ENCODE data around the gene KIF16B.

KIF16B gene

GRCh38 chr20:16290358-16290757 is 282.9 kb downstream of the KIF16B start:
- TF ChIP-seq CTCF (IDR thresholded peaks at IDR 0.05; ENCODE audit: low read depth, low read length): no peak
- no peak for DNase-seq (ENCODE audit: extremely low read depth, low read depth)

GRCh38 chr20:16287776-16288175 is 285.5 kb downstream of the KIF16B start:
- DNase-seq (ENCODE audit: extremely low read depth, low read depth): no peak
- TF ChIP-seq CTCF (IDR thresholded peaks at IDR 0.05; ENCODE audit: low read depth, low read length): no peak

DNA sequence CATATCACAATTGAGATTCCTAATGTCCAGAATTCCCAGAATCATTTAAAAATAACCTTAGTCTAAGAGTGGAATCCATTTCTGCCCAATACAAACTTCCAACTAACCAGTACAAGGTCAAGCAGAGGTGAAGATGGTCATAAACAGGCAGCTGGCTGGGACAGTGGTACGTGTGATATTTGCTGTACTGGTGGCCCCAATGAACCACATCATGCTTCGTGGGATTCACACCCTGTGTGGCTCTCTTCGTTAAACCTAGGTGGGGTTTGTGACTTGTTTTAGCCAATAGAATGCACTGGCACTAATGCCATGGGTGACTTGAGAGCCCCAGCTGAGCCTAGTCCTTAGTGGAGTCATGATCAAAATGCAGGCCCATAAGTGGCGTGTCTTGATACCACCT is 286.6 kb downstream of the KIF16B start:
- DNase-seq (ENCODE audit: extremely low read depth, low read depth): no peak
- TF ChIP-seq CTCF (IDR thresholded peaks at IDR 0.05; ENCODE audit: low read depth, low read length): no peak

DNA sequence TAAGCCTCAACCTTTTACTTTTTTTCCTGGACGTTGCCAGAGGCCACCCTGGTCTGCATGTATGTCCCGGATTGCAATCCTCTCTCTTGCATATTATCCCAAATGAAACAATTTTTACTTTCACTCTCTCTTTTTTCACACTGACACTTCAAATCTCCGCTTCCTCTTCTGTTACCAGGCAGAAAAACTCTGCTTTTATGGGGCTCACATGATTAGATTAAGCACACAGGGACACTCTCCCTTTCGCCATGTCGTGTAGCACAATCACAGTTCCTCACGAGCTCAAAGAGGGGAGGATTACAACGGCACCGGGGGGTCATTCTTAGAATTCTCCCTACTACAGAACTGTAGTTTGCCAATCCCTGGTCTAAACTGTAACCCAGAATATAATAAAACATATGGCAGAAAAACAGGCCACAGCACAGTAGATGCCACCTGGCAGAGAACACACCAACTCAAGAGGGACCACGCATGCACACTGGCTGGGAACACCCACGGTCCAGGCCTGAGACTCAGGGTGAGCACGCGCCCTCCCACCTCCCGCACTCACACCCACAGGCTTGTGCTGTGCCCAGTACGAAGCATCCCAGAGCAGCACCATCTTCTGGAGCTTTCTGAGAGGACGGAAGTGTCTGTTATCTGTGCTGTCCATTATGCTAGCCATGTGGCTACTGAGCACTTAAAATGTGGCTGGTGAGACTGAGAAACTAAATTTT is 288.7 kb downstream of the KIF16B start:
- no peak for DNase-seq (ENCODE audit: extremely low read depth, low read depth)
- no peak for TF ChIP-seq CTCF (IDR thresholded peaks at IDR 0.05; ENCODE audit: low read depth, low read length)

DNA sequence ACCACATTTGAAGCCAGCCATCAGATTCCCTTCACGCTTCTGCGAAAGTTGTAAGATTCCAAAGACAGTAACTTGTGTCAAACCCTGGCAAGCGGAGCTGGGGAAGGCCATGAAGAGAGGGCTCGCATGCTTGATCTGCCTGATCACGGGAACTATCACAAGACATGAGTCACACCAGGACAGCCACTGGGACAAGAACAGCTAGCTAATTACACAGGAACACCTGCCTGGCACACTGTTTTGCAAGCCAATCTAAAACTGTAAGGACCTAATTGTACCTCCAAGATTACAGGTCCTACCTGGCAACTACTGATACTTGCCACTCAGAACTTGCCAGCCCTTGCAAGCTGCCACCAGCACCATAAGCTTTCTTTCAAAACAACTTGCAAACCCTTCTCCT is 289.3 kb downstream of the KIF16B start:
- no peak for TF ChIP-seq CTCF (IDR thresholded peaks at IDR 0.05; ENCODE audit: low read depth, low read length)
- no peak for DNase-seq (ENCODE audit: extremely low read depth, low read depth)

DNA sequence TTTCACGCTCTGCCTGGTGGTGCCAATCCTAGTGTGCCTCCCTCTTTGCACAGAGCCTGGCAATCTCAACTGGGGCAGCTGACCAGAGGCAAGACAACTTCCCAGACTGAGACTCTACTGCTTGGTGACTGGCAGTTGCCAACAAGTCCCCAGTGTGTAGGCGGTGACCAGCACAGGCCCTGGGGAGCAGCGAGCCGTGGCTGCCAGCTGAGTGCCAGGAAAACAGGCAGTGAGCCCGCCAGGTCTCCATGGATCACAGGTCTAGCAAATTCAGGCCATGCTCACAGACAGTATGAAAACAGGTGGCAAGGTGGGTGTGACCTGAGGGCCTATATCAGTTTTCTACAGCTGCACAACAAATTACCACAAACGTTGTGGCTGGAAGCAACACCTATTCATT is 289.9 kb downstream of the KIF16B start:
- no peak for TF ChIP-seq CTCF (IDR thresholded peaks at IDR 0.05; ENCODE audit: low read depth, low read length)

DNA sequence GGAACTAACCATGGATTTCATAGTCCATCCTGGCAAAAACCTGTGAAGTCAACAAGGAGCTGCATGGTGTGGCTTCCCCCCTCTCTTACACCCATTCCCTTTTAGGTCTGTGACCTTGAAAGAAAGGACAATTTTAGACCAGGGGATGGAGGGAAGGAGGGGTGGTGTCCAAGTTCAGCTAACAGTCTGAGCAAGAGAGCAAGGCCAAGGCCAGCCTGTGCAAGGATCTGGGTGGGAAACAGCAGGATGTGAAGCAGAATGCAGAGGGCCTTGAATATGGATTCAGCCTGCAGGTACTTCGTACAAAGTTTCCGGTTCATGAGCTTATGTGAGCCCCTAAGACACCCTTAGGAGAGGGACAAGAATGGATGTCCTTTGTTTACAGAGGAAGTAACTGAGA is 293.0 kb downstream of the KIF16B start:
- DNase-seq (ENCODE audit: extremely low read depth, low read depth): no peak
- TF ChIP-seq CTCF (IDR thresholded peaks at IDR 0.05; ENCODE audit: low read depth, low read length): no peak

More for the DNA sequence above, 289.9 kb downstream of the KIF16B start:
- no peak for DNase-seq (ENCODE audit: extremely low read depth, low read depth)

Measured in AG09319 (cell line).